BJ (cell line): Measurements from ENCODE around the gene CCDC33. TPM values are rescaled to one million over a fixed set of nuclear protein-coding genes. Genes with fewer than 3 reads are reported as not detected.
"Not testable (repeated sequence)": the region's sequence is repeated elsewhere in the genome, so short reads cannot be mapped to it uniquely, and the experiment has no call there.

ENCODE experiments used
- CTCF ChIA-PET: fragments of 350-600 bp; formaldehyde crosslinking; extraction: SDS; loops from one replicate; lab custom pipeline; 2021; ENCODE audit warnings: antibody characterized with exemption, inconsistent platforms; lab: Yijun Ruan, JAX
- POLR2A ChIA-PET: fragments of 300-600 bp; sonication (Branson Sonifier 250); formaldehyde crosslinking; extraction: SDS; loops from one replicate; lab custom pipeline; 2021; ENCODE audit warnings: antibody characterized with exemption; lab: Charles Lee
- DNase-seq: peaks from one replicate; pipeline ENCODE4 v3.0.0-alpha.2; 2011; ENCODE audit warnings: low read depth
- H3K27me3 ChIP-seq: 2 replicates; pipeline ENCODE4 v1.6.0; 2011; ENCODE audit warnings: low read length; ENCODE audit not compliant: control insufficient read depth, insufficient read depth
- H3K36me3 ChIP-seq: 2 replicates; pipeline ENCODE4 v1.5.1; 2011; ENCODE audit warnings: low read length; ENCODE audit not compliant: control insufficient read depth, insufficient read depth
- H3K4me3 ChIP-seq: 2 replicates; pipeline ENCODE4 v1.5.1; 2011; ENCODE audit warnings: low read depth, mild to moderate bottlenecking, control low read depth, low read length
- CTCF ChIP-seq: IDR thresholded peaks from 2 replicates; pipeline ENCODE4 v1.5.1; 2011; ENCODE audit warnings: low read depth, mild to moderate bottlenecking, control low read depth, inconsistent platforms, low read length, moderate library complexity; ENCODE audit not compliant: insufficient read depth
- polyA plus RNA-seq: library from polyadenylated mRNA; depleted of rRNA; stranded (reverse); fragments of >200 nt; gene quantifications from 2 replicates; pipeline ENCODE4 v1.2.3, GENCODE V29; 2011

The CCDC33 gene
- polyA plus RNA-seq, 1 experiment, result 0.26 TPM

GRCh38 chr15:74352393-74352910, 116.3 kb downstream of the CCDC33 start:
- Histone ChIP-seq H3K4me3 (no peak overlapping the region), H3K27me3 (peaks cover 5% of the 10 kb centered on the region), H3K36me3 (no peaks in the 10 kb centered on the region)
- DNase-seq, result no peak
- ChIA-PET CTCF (no interaction called here), POLR2A (no interaction called here)
- TF ChIP-seq CTCF, result no peak

- DNase-seq, H3K27me3 ChIP-seq, H3K4me3 ChIP-seq, CTCF ChIA-PET, H3K36me3 ChIP-seq, POLR2A ChIA-PET: not testable (repeated sequence)
Observed at GRCh38 chr15:74353992-74354391, 117.9 kb downstream of the CCDC33 start.

- H3K36me3 ChIP-seq, DNase-seq, H3K27me3 ChIP-seq, POLR2A ChIA-PET, H3K4me3 ChIP-seq: not testable (repeated sequence)
- CTCF ChIA-PET, result interaction anchor here (0.6 kb wide), 1 partner anchor 419 kb away, joined by 3 read pairs; no protein-coding TSS in a partner anchor
Observed at GRCh38 chr15:74356050-74356449, 119.9 kb downstream of the CCDC33 start.

- POLR2A ChIA-PET, DNase-seq, CTCF ChIA-PET: not testable (repeated sequence)
Observed at GRCh38 chr15:74357514-74357913, 121.4 kb downstream of the CCDC33 start.

GRCh38 chr15:74359376-74359775, 123.2 kb downstream of the CCDC33 start:
- H3K27me3 ChIP-seq, POLR2A ChIA-PET, DNase-seq, H3K36me3 ChIP-seq, H3K4me3 ChIP-seq: not testable (repeated sequence)
- CTCF ChIA-PET, result interaction anchor here (0.9 kb wide), 1 partner anchor 14 kb away, joined by 4 read pairs; no protein-coding TSS in a partner anchor

More at GRCh38 chr15:74357514-74357913, 121.4 kb downstream of the CCDC33 start:
- not testable (repeated sequence) for H3K27me3 ChIP-seq, H3K4me3 ChIP-seq, H3K36me3 ChIP-seq

GRCh38 chr15:74360855-74361254, 124.7 kb downstream of the CCDC33 start:
- POLR2A ChIA-PET, H3K4me3 ChIP-seq, H3K36me3 ChIP-seq, DNase-seq, H3K27me3 ChIP-seq: not testable (repeated sequence)
- CTCF ChIA-PET, result interaction anchor here (0.8 kb wide), 1 partner anchor 14 kb away, joined by 3 read pairs; no protein-coding TSS in a partner anchor

- Histone ChIP-seq H3K27me3 (no peaks in the 10 kb centered on the region; the same call in 1 of the 2 replicates), H3K36me3 (no peaks in the 10 kb centered on the region), H3K4me3 (no peak overlapping the region)
- no peak for TF ChIP-seq CTCF
- CTCF ChIA-PET, result interaction anchor here (0.6 to 1.4 kb wide), 6 partner anchors 10 to 407 kb away, joined by 3 to 7 read pairs (median 4); no protein-coding TSS in a partner anchor
- no peak for DNase-seq
- POLR2A ChIA-PET, result no interaction called here
Observed at GRCh38 chr15:74362482-74362881, 126.4 kb downstream of the CCDC33 start.
